ENCODE results near the gene LARGE1.
"Not testable (repeated sequence)": the region's sequence is repeated elsewhere in the genome, so short reads cannot be mapped to it uniquely, and the experiment has no call there.

The LARGE1 gene

GRCh38 chr22:33465554-33465953 lies 454.7 kb downstream of the LARGE1 start:
- no peaks in the 10 kb centered on the region for H3K27me3 ChIP-seq (ENCODE audit: insufficient read depth, low read length, poor library complexity, severe bottlenecking)
- no peaks in the 10 kb centered on the region for H3K9me3 ChIP-seq (ENCODE audit: insufficient read depth, low read depth, low read length)
- no peaks in the 10 kb centered on the region for H3K79me2 ChIP-seq (ENCODE audit: insufficient read depth, low read length)
- no peak for TF ChIP-seq EZH2phosphoT487 (IDR thresholded peaks at IDR 0.05; ENCODE audit: borderline replicate concordance)
- TF ChIP-seq CTCF (conservative IDR thresholded peaks at IDR 0.05; ENCODE audit: low read length), result no peak
- no peaks in the 10 kb centered on the region for H3K36me3 ChIP-seq (ENCODE audit: insufficient read depth, low read length)
- no peaks in the 10 kb centered on the region for H4K20me1 ChIP-seq (ENCODE audit: insufficient read depth, low read length, poor library complexity, severe bottlenecking)
- H3K4me1 ChIP-seq (ENCODE audit: insufficient read depth, low read length, poor library complexity, severe bottlenecking), result no peaks in the 10 kb centered on the region
- H3K9ac ChIP-seq (ENCODE audit: low read depth, low read length, poor library complexity, severe bottlenecking), result no peak overlapping the region
- H3K4me2 ChIP-seq (ENCODE audit: low read depth, low read length, poor library complexity, severe bottlenecking), result no peak overlapping the region
- H3K4me3 ChIP-seq (ENCODE audit: low read length, poor library complexity, severe bottlenecking), result no peak overlapping the region
- no peak overlapping the region for H2AFZ ChIP-seq (ENCODE audit: low read length)
- H3K9me2 ChIP-seq (replicated peaks; ENCODE audit: low read depth, low read length), result no peaks in the 10 kb centered on the region
- H3F3A ChIP-seq (ENCODE audit: low read depth), result no peaks in the 10 kb centered on the region

- Histone ChIP-seq H3K27me3 (ENCODE audit: insufficient read depth, low read length, poor library complexity, severe bottlenecking) (no peaks in the 10 kb centered on the region), H3K9ac (ENCODE audit: low read depth, low read length, poor library complexity, severe bottlenecking) (no peak overlapping the region), H2AFZ (ENCODE audit: low read length) (no peak overlapping the region), H3K4me2 (ENCODE audit: low read depth, low read length, poor library complexity, severe bottlenecking) (no peak overlapping the region), H3K79me2 (ENCODE audit: insufficient read depth, low read length) (no peaks in the 10 kb centered on the region), H3F3A (ENCODE audit: low read depth) (no peaks in the 10 kb centered on the region), H3K36me3 (ENCODE audit: insufficient read depth, low read length) (no peaks in the 10 kb centered on the region), H4K20me1 (ENCODE audit: insufficient read depth, low read length, poor library complexity, severe bottlenecking) (no peaks in the 10 kb centered on the region), H3K4me1 (ENCODE audit: insufficient read depth, low read length, poor library complexity, severe bottlenecking) (no peaks in the 10 kb centered on the region), H3K4me3 (ENCODE audit: low read length, poor library complexity, severe bottlenecking) (no peak overlapping the region), H3K9me3 (ENCODE audit: insufficient read depth, low read depth, low read length) (no peaks in the 10 kb centered on the region; the same call in 1 of the 2 replicates), H3K9me2 (replicated peaks; ENCODE audit: low read depth, low read length) (no peaks in the 10 kb centered on the region)
- TF ChIP-seq CTCF (conservative IDR thresholded peaks at IDR 0.05; ENCODE audit: low read length), result no peak
- no peak for TF ChIP-seq EZH2phosphoT487 (IDR thresholded peaks at IDR 0.05; ENCODE audit: borderline replicate concordance)
Measured at GRCh38 chr22:33464698-33465097, 455.6 kb downstream of the LARGE1 start.

- H3K9me3 ChIP-seq (ENCODE audit: insufficient read depth, low read depth, low read length), result peaks cover 3% of the 10 kb centered on the region; the same call in 1 of the 2 replicates
- H3K9me2 ChIP-seq (replicated peaks; ENCODE audit: low read depth, low read length), result no peaks in the 10 kb centered on the region
- H3K79me2 ChIP-seq (ENCODE audit: insufficient read depth, low read length), result no peaks in the 10 kb centered on the region
- TF ChIP-seq EZH2phosphoT487 (IDR thresholded peaks at IDR 0.05; ENCODE audit: borderline replicate concordance) (no peak), CTCF (conservative IDR thresholded peaks at IDR 0.05; ENCODE audit: low read length) (no peak)
- H3K4me2 ChIP-seq (ENCODE audit: low read depth, low read length, poor library complexity, severe bottlenecking), result no peak overlapping the region
- no peak overlapping the region for H3K9ac ChIP-seq (ENCODE audit: low read depth, low read length, poor library complexity, severe bottlenecking)
- H4K20me1 ChIP-seq (ENCODE audit: insufficient read depth, low read length, poor library complexity, severe bottlenecking), result no peaks in the 10 kb centered on the region
- H3K27me3 ChIP-seq (ENCODE audit: insufficient read depth, low read length, poor library complexity, severe bottlenecking), result no peaks in the 10 kb centered on the region
- H3F3A ChIP-seq (ENCODE audit: low read depth), result no peaks in the 10 kb centered on the region
- no peak overlapping the region for H3K4me3 ChIP-seq (ENCODE audit: low read length, poor library complexity, severe bottlenecking)
- H2AFZ ChIP-seq (ENCODE audit: low read length), result no peak overlapping the region
- H3K36me3 ChIP-seq (ENCODE audit: insufficient read depth, low read length), result no peaks in the 10 kb centered on the region
- H3K4me1 ChIP-seq (ENCODE audit: insufficient read depth, low read length, poor library complexity, severe bottlenecking), result no peaks in the 10 kb centered on the region
Measured at GRCh38 chr22:33461698-33462434, 458.4 kb downstream of the LARGE1 start.

- not testable (repeated sequence) for H3K4me1 ChIP-seq (ENCODE audit: insufficient read depth, low read length, poor library complexity, severe bottlenecking); H3K27me3 ChIP-seq (ENCODE audit: insufficient read depth, low read length, poor library complexity, severe bottlenecking); H2AFZ ChIP-seq (ENCODE audit: low read length); H3K4me3 ChIP-seq (ENCODE audit: low read length, poor library complexity, severe bottlenecking); H3K9me2 ChIP-seq (replicated peaks; ENCODE audit: low read depth, low read length); H3K79me2 ChIP-seq (ENCODE audit: insufficient read depth, low read length); H4K20me1 ChIP-seq (ENCODE audit: insufficient read depth, low read length, poor library complexity, severe bottlenecking); H3F3A ChIP-seq (ENCODE audit: low read depth); H3K9me3 ChIP-seq (ENCODE audit: insufficient read depth, low read depth, low read length); H3K4me2 ChIP-seq (ENCODE audit: low read depth, low read length, poor library complexity, severe bottlenecking); H3K36me3 ChIP-seq (ENCODE audit: insufficient read depth, low read length); H3K9ac ChIP-seq (ENCODE audit: low read depth, low read length, poor library complexity, severe bottlenecking)
Measured at GRCh38 chr22:33461245-33461644, 459.0 kb downstream of the LARGE1 start.
